GM21381 (cell line): ENCODE measurements around the gene C1QTNF8.

Experiments used
- ATAC-seq: cut with Tn5 transposase; IDR thresholded peaks from one replicate; pipeline ENCODE4 v1.9.1; 2021; ENCODE audit warnings: mild to moderate bottlenecking, moderate library complexity; ENCODE audit not compliant: unreplicated experiment

C1QTNF8 gene

GRCh38 chr16:1127971-1128715 is 32.1 kb upstream of the C1QTNF8 start:
- ATAC-seq: no peak

DNA sequence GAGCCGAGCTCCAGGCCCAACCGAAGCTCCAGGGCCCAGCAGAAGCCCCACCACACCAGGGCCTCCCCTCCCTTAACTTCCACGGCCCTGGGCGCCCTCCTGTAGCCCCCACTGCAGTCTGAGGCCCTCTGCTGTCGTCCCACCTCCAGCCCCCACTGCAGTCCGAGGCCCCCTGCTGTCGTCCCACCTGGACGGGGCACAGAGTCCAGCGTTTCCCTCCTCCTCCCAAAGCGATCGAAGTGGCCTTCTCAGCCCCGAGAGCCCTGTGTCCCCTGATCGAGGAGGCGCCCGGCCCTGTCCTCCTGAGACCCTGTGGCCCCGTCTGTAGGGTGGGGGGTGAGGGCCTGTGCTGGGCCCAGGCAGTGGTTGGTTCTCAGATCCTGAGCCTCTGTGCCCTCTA is 31.1 kb upstream of the C1QTNF8 start:
- no peak for ATAC-seq

GRCh38 chr16:1126586-1126985 is 30.5 kb upstream of the C1QTNF8 start:
- ATAC-seq: no peak

GRCh38 chr16:1126044-1126443 is 30.0 kb upstream of the C1QTNF8 start:
- no peak for ATAC-seq

- no peak for ATAC-seq
These were observed 29.4 kb upstream of the C1QTNF8 start for GRCh38 chr16:1125471-1125870.

GRCh38 chr16:1124795-1125194 is 28.8 kb upstream of the C1QTNF8 start:
- ATAC-seq: no peak

DNA sequence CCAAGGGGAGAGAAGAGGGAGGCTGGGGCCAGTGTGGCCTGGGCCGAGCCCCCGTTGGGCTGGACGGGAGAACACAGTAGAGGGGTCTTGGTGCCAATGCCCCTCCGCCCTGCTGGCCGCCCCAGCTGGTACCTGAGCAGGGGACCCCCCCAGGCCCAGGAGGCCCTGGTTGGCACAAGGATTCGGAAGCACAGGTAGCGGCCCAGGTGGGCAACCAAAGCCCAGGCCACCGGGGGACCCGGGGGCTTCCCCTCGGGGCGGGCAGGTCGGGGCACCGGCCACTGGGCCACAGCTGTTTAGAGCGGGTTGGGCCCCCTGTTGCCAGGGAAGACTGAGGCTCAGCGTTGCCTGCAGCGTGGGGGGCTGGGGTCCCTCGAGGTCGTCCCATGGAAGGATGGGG is 28.2 kb upstream of the C1QTNF8 start:
- ATAC-seq: no peak

GRCh38 chr16:1123525-1124230 is 27.6 kb upstream of the C1QTNF8 start:
- ATAC-seq: no peak

DNA sequence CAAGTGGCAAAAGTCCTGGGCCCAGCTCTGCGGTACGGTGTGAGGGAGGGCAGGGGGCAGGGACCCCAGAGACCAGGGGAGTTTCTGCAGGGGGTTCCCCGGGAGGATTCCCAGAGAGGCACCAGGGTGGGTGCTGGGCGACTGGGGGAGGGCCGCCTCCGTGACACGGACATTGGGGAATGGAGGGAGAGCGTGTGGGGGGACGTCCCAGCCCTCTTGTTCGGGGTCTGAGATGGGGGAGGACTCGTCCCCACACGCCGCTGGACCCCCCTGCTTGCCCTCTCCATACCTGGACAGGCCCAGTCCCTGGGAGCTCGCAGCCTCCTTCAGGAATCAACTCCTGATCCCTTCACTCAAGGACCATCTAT is 26.3 kb upstream of the C1QTNF8 start:
- ATAC-seq: no peak

GRCh38 chr16:1121601-1122397 is 25.8 kb upstream of the C1QTNF8 start:
- ATAC-seq: no peak

DNA sequence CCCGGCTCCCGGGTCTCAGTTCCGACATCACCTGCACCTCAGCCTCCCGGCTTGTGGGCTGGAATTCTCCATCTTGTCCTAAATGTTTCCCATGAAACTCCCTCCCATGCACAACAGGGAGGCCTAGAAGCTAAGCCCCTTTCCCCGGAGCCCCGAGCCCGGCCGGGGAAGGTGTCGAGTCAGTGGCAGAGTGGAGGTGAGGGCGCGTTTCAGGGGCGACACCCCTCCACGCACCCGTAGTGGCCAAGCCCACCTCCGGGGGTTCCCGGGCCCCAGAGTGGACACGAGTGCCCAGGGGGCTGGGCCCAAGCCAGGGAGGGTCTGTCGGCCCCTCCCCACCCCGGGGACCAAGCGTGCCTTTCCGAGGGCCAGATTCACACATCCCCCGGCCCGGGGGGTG is 25.0 kb upstream of the C1QTNF8 start:
- ATAC-seq: no peak

- ATAC-seq: no peak
These were observed 24.5 kb upstream of the C1QTNF8 start for GRCh38 chr16:1120577-1120941.

- no peak for ATAC-seq
These were observed 23.9 kb upstream of the C1QTNF8 start for GRCh38 chr16:1119766-1120576.

- ATAC-seq: no peak
These were observed 23.1 kb upstream of the C1QTNF8 start for GRCh38 chr16:1119129-1119528.

DNA sequence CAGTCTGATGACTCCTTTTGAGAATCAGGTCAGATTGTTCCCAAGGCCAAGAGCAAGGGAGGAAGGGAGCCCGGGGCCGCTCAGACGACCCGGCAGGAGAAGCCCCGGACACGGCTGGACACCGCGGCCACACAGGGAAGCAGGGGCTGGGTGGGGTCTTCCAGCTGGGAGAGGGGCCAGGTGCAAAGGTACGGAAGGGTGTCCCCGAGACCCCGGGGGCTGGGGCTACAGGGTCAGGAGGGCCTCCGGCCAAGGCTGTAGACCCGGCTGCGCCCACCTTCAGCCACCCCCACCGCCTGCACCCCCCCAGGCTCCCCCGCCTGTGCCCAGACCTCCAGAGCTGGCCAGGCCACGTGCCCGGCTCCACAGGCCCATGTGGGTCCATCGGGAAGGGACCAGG is 21.9 kb upstream of the C1QTNF8 start:
- no peak for ATAC-seq

GRCh38 chr16:1117176-1117900 is 21.3 kb upstream of the C1QTNF8 start:
- ATAC-seq: no peak

DNA sequence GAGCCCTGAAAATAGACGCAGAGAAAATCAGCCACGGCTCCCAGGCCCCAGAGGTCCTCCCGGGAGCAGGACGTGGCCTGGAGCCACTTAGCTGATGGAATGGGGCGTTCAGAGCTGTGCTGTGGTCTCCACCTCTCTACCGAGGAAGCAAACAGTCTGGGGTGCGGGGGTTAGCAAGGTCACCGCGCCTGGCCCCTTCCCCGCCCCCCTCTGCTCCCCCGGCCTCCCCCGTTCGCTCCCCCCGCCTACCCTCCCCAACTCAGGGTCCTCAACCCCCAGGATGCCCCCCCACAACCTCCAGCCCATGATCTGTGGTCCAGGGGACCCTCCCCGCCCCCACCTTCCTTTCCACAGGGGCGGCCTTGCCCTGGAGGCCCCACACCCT is 20.6 kb upstream of the C1QTNF8 start:
- ATAC-seq: no peak

DNA sequence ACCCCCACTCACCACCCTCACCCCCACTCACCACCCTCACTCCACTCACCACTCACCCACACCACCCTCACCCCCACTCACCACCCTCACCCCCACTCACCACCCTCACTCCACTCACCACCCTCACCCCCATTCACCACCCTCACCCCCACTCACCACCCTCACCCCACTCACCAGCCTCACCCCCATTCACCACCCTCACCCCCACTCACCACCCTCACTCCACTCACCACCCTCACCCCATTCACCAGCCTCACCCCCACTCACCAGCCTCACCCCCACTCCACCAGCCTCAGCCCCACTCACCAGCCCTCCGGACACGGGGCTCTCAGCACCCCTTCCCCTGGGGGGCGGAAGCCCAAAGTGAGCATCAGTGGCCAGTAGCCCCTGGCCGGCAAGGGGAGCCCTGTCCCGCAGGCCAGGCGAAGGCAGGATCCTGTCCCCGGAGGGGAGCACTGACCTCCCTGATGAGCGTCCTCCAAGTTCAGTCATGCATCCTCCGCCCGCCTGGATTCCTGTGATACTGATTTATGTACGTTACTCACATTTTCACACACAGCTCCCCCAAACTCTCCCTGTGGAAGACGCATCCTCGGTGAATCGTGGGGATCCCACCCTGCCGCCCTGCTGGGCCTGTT is 18.0 kb upstream of the C1QTNF8 start:
- no peak for ATAC-seq

DNA sequence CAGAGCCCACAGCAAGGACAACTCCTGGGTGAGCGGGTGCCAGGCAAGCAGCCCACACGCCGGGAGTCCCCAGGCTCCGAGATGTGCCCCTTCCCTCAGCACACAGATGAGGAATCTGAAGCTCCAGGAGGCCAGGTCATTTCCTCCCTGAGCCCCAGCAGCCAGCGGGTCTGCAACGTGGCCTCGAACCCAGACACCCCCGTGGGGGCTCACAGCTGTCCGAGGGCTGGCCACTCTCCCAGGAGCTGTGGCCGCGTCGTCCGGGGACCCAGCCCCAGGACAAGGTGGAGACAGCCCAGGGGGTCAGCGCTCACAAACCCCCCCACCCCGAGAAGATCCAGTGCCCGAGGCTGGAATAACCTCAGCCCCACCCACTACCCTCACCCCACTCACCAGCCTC is 17.4 kb upstream of the C1QTNF8 start:
- ATAC-seq: no peak
